Fibroblast of lung (primary cell): ENCODE results near the gene DGAT2. TPM values are rescaled to one million over a fixed set of nuclear protein-coding genes. Genes with fewer than 3 reads are reported as not detected.

Experiments
- DNase-seq, 2 donors: peaks; one replicate each; pipeline versions ENCODE4 v3.0.0 to v3.0.0-alpha.2; 2010; ENCODE audit warnings: low read depth in 2 of 2
- H2AFZ ChIP-seq: 2 replicates; pipeline ENCODE4 v1.5.1; 2012; ENCODE audit warnings: low read length, control low read depth, inconsistent platforms
- H3K27ac ChIP-seq: 2 replicates; pipeline ENCODE4 v1.5.1; 2011; ENCODE audit warnings: low read length, control low read depth; ENCODE audit not compliant: insufficient read depth
- H3K27me3 ChIP-seq: 2 replicates; pipeline ENCODE4 v1.5.1; 2011; ENCODE audit warnings: mild to moderate bottlenecking, low read length; ENCODE audit not compliant: control insufficient read depth, insufficient read depth
- H3K36me3 ChIP-seq: 2 replicates; pipeline ENCODE4 v1.5.1; 2011; ENCODE audit warnings: low read length; ENCODE audit not compliant: control insufficient read depth, insufficient read depth
- H3K4me1 ChIP-seq: 2 replicates; pipeline ENCODE4 v1.5.1; 2011; ENCODE audit warnings: low read length; ENCODE audit not compliant: control insufficient read depth, insufficient read depth; ENCODE audit errors: extremely low read depth
- H3K4me2 ChIP-seq: 2 replicates; pipeline ENCODE4 v1.5.1; 2011; ENCODE audit warnings: low read length, control low read depth; ENCODE audit not compliant: insufficient read depth; ENCODE audit errors: extremely low read depth
- H3K4me3 ChIP-seq, 4 experiments: fragments of 200-600 bp in 1 of 4; sonication (generic) in 1 of 4; replicated peaks in 1 of 4; 2 replicates each; pipeline ENCODE4 v1.5.1; 2011 to 2016; ENCODE audit warnings: low read length in 4 of 4, low read depth in 3 of 4, mild to moderate bottlenecking in 3 of 4, control low read depth in 2 of 4, inconsistent platforms in 1 of 4, mixed read lengths in 1 of 4; ENCODE audit not compliant: insufficient read depth in 1 of 4; ENCODE audit errors: control extremely low read depth in 1 of 4
- H3K79me2 ChIP-seq: 2 replicates; pipeline ENCODE4 v1.5.1; 2012; ENCODE audit warnings: mild to moderate bottlenecking, low read length, inconsistent platforms; ENCODE audit not compliant: control insufficient read depth, insufficient read depth
- H3K9ac ChIP-seq: 2 replicates; pipeline ENCODE4 v1.5.1; 2011; ENCODE audit warnings: mild to moderate bottlenecking, low read length, control low read depth; ENCODE audit not compliant: insufficient read depth
- H3K9me3 ChIP-seq: 2 replicates; pipeline ENCODE4 v1.5.1; 2012; ENCODE audit warnings: low read depth, low read length; ENCODE audit not compliant: control insufficient read depth, insufficient read depth
- H4K20me1 ChIP-seq: 2 replicates; pipeline ENCODE4 v1.5.1; 2011; ENCODE audit warnings: low read length; ENCODE audit not compliant: control insufficient read depth, insufficient read depth; ENCODE audit errors: extremely low read depth
- EZH2 ChIP-seq: IDR thresholded peaks from 2 replicates; pipeline ENCODE4 v1.5.1; 2012; ENCODE audit warnings: low read length, control low read depth, mild to moderate bottlenecking; ENCODE audit errors: missing control alignments
- polyA plus RNA-seq, 2 donors: library from polyadenylated mRNA; depleted of rRNA in 1 of 2; stranded (reverse) in 1 of 2; unstranded in 1 of 2; fragments of >200 nt; gene quantifications; 2 replicates each; pipeline ENCODE4 v1.2.1, GENCODE V29; 2011 to 2012; ENCODE audit warnings: missing spikeins in 1 of 2
- total RNA-seq: library from RNA; depleted of rRNA; stranded (reverse); fragments of >200 nt; gene quantifications from 2 replicates; pipeline ENCODE4 v1.2.1, GENCODE V29; 2014
- TF ChIP-seq, protein P1 (sequence below), 2 donors: IDR thresholded peaks in 1 of 2; conservative IDR thresholded peaks in 1 of 2; 1 replicate in 1 of 2; 2 replicates in 1 of 2; pipeline ENCODE4 v1.5.1; 2011 to 2012; ENCODE audit warnings: low read length in 2 of 2, control low read depth in 1 of 2, inconsistent platforms in 1 of 2, low read depth in 1 of 2, mild to moderate bottlenecking in 1 of 2

The DGAT2 gene
- total and polyA plus RNA-seq, 2 donors (not counting 1 experiment from before 2014, with no cell fraction given): 0.32 to 1.3 TPM

- H4K20me1 ChIP-seq: no peaks in the 10 kb centered on the region
- H2AFZ ChIP-seq: no peak overlapping the region
- no peaks in the 10 kb centered on the region for H3K36me3 ChIP-seq
- peaks cover 6% of the 10 kb centered on the region for H3K27me3 ChIP-seq
- H3K9ac ChIP-seq: no peak overlapping the region
- peak; percentile 46 to 59 for DNase-seq
- H3K79me2 ChIP-seq: no peaks in the 10 kb centered on the region
- H3K4me1 ChIP-seq: no peaks in the 10 kb centered on the region
- TF ChIP-seq, protein P1, sequence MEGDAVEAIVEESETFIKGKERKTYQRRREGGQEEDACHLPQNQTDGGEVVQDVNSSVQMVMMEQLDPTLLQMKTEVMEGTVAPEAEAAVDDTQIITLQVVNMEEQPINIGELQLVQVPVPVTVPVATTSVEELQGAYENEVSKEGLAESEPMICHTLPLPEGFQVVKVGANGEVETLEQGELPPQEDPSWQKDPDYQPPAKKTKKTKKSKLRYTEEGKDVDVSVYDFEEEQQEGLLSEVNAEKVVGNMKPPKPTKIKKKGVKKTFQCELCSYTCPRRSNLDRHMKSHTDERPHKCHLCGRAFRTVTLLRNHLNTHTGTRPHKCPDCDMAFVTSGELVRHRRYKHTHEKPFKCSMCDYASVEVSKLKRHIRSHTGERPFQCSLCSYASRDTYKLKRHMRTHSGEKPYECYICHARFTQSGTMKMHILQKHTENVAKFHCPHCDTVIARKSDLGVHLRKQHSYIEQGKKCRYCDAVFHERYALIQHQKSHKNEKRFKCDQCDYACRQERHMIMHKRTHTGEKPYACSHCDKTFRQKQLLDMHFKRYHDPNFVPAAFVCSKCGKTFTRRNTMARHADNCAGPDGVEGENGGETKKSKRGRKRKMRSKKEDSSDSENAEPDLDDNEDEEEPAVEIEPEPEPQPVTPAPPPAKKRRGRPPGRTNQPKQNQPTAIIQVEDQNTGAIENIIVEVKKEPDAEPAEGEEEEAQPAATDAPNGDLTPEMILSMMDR (conservative IDR thresholded peaks at IDR 0.05 in 1 of 2, IDR thresholded peaks at IDR 0.05 in 1 of 2; ENCODE audit: low read depth in 1 of 2, low read length in 2 of 2): no peak
- no peak for TF ChIP-seq EZH2
- H3K4me3 ChIP-seq: no peak overlapping the region
- no peaks in the 10 kb centered on the region for H3K9me3 ChIP-seq
- H3K27ac ChIP-seq: no peak overlapping the region
- H3K4me2 ChIP-seq: no peak overlapping the region
Observed at GRCh38 chr11:75760710-75761493, 7.7 kb upstream of the DGAT2 start.

GRCh38 chr11:75762158-75762557 lies 6.4 kb upstream of the DGAT2 start:
- Histone ChIP-seq H3K27me3 (peaks cover 8% of the 10 kb centered on the region), H3K4me3 (no peak overlapping the region), H3K9me3 (no peaks in the 10 kb centered on the region), H2AFZ (no peak overlapping the region), H3K79me2 (no peaks in the 10 kb centered on the region), H4K20me1 (no peaks in the 10 kb centered on the region), H3K4me1 (no peaks in the 10 kb centered on the region), H3K4me2 (no peak overlapping the region), H3K9ac (no peak overlapping the region), H3K36me3 (no peaks in the 10 kb centered on the region), H3K27ac (no peak overlapping the region)
- TF ChIP-seq, protein P1 (conservative IDR thresholded peaks at IDR 0.05 in 1 of 2, IDR thresholded peaks at IDR 0.05 in 1 of 2; ENCODE audit: low read depth in 1 of 2, low read length in 2 of 2): no peak
- no peak for TF ChIP-seq EZH2
- DNase-seq: no peak

GRCh38 chr11:75762885-75763284 lies 5.7 kb upstream of the DGAT2 start:
- TF ChIP-seq EZH2: no peak
- TF ChIP-seq, protein P1 (conservative IDR thresholded peaks at IDR 0.05 in 1 of 2, IDR thresholded peaks at IDR 0.05 in 1 of 2; ENCODE audit: low read depth in 1 of 2, low read length in 2 of 2): no peak
- no peaks in the 10 kb centered on the region for H3K9me3 ChIP-seq
- peak in 1 of 2 donors; percentile 79 for DNase-seq
- no peak overlapping the region for H3K4me3 ChIP-seq
- no peaks in the 10 kb centered on the region for H3K79me2 ChIP-seq
- H3K9ac ChIP-seq: no peak overlapping the region
- no peaks in the 10 kb centered on the region for H3K4me1 ChIP-seq
- H3K27ac ChIP-seq: no peak overlapping the region
- no peaks in the 10 kb centered on the region for H3K36me3 ChIP-seq
- no peak overlapping the region for H2AFZ ChIP-seq
- no peaks in the 10 kb centered on the region for H4K20me1 ChIP-seq
- H3K27me3 ChIP-seq: peaks cover 10% of the 10 kb centered on the region
- H3K4me2 ChIP-seq: no peak overlapping the region
